HEK293 (cell line): Measurements from ENCODE around the gene RIOK1.

ENCODE experiments used
- CTCF ChIA-PET: fragments of 350-600 bp; formaldehyde crosslinking; extraction: SDS; loops from one replicate; lab custom pipeline; 2021; ENCODE audit warnings: antibody characterized with exemption; lab: Yijun Ruan, JAX
- POLR2A ChIA-PET: fragments of 300-600 bp; formaldehyde crosslinking; extraction: SDS; loops from one replicate; lab custom pipeline; 2020; ENCODE audit warnings: antibody characterized with exemption, inconsistent platforms; lab: Yijun Ruan, JAX
- H3K27ac ChIP-seq: fragments of 200-500 bp; sonication (Bioruptor generic); 2 replicates; pipeline ENCODE4 v1.5.1; 2014; ENCODE audit warnings: low read depth, low read length, control low read depth, inconsistent platforms; ENCODE audit errors: extremely low read depth
- H3K36me3 ChIP-seq, 2 experiments: fragments of 200-500 bp in 1 of 2; sonication (Bioruptor generic) in 1 of 2; 1 replicate in 1 of 2; 2 replicates in 1 of 2; pipeline ENCODE4 v1.5.1; 2014 to 2017; ENCODE audit warnings: inconsistent platforms in 2 of 2, low read length in 2 of 2; ENCODE audit not compliant: control insufficient read depth in 2 of 2, insufficient read depth in 1 of 2
- H3K4me1 ChIP-seq: fragments of 200-500 bp; sonication (Bioruptor generic); 2 replicates; pipeline ENCODE4 v1.5.1; 2014; ENCODE audit warnings: mild to moderate bottlenecking, low read length, inconsistent platforms; ENCODE audit not compliant: control insufficient read depth, insufficient read depth
- H3K4me3 ChIP-seq: 2 replicates; pipeline ENCODE4 v1.5.1; 2011; ENCODE audit warnings: low read depth, mild to moderate bottlenecking, control low read depth, low read length, moderate library complexity
- H3K9me3 ChIP-seq: fragments of 200-500 bp; sonication (Bioruptor generic); 2 replicates; pipeline ENCODE4 v1.5.1; 2014; ENCODE audit warnings: low read depth, low read length, inconsistent platforms; ENCODE audit not compliant: control insufficient read depth, insufficient read depth
- BCL11B ChIP-seq: fragments of 450-650 bp; formaldehyde crosslinking; IDR thresholded peaks from 2 replicates; pipeline ENCODE4 v1.5.1; 2016; ENCODE audit warnings: low read depth, missing biosample characterization, missing genetic modification characterization
- FEZF1 ChIP-seq: fragments of 450-650 bp; formaldehyde crosslinking; IDR thresholded peaks from 2 replicates; pipeline ENCODE4 v1.5.1; 2016; ENCODE audit warnings: missing biosample characterization, missing genetic modification characterization
- GLIS1 ChIP-seq: fragments of 450-650 bp; formaldehyde crosslinking; IDR thresholded peaks from 2 replicates; pipeline ENCODE4 v1.5.1; 2016; ENCODE audit warnings: missing biosample characterization, missing genetic modification characterization
- HOXA7 ChIP-seq: sonication (generic); formaldehyde crosslinking; IDR thresholded peaks from 2 replicates; pipeline ENCODE4 v1.8.1; 2022; ENCODE audit warnings: missing genetic modification reagents, borderline replicate concordance
- KLF10 ChIP-seq: fragments of 450-650 bp; IDR thresholded peaks from 2 replicates; pipeline ENCODE4 v1.5.1; 2018; ENCODE audit warnings: missing biosample characterization, mild to moderate bottlenecking, missing genetic modification characterization
- ZNF121 ChIP-seq: fragments of 450-650 bp; formaldehyde crosslinking; IDR thresholded peaks from 2 replicates; pipeline ENCODE4 v1.5.1; 2016; ENCODE audit warnings: missing biosample characterization, missing genetic modification characterization
- ZNF223 ChIP-seq: fragments of 450-650 bp; formaldehyde crosslinking; IDR thresholded peaks from 2 replicates; pipeline ENCODE4 v1.5.1; 2016; ENCODE audit warnings: missing biosample characterization, missing genetic modification characterization
- ZNF521 ChIP-seq: fragments of 450-650 bp; formaldehyde crosslinking; IDR thresholded peaks from 2 replicates; pipeline ENCODE4 v1.5.1; 2017; ENCODE audit warnings: missing biosample characterization, mild to moderate bottlenecking, missing genetic modification characterization
- ZNF561 ChIP-seq: fragments of 450-650 bp; IDR thresholded peaks from 2 replicates; pipeline ENCODE4 v1.5.1; 2018; ENCODE audit warnings: missing biosample characterization, missing genetic modification characterization, borderline replicate concordance
- ZNF623 ChIP-seq: fragments of 450-650 bp; formaldehyde crosslinking; IDR thresholded peaks from 2 replicates; pipeline ENCODE4 v1.5.1; 2016; ENCODE audit warnings: missing biosample characterization, missing genetic modification characterization
- ZNF624 ChIP-seq: fragments of 450-650 bp; formaldehyde crosslinking; IDR thresholded peaks from 2 replicates; pipeline ENCODE4 v1.5.1; 2017; ENCODE audit warnings: missing biosample characterization, missing genetic modification characterization
- ZNF747 ChIP-seq: fragments of 450-650 bp; formaldehyde crosslinking; IDR thresholded peaks from 2 replicates; pipeline ENCODE4 v1.5.1; 2016; ENCODE audit warnings: missing biosample characterization, missing genetic modification characterization
- ZNF777 ChIP-seq: fragments of 450-650 bp; formaldehyde crosslinking; IDR thresholded peaks from 2 replicates; pipeline ENCODE4 v1.5.1; 2017; ENCODE audit warnings: missing biosample characterization, missing genetic modification characterization, borderline replicate concordance
- ZNF837 ChIP-seq: fragments of 450-650 bp; formaldehyde crosslinking; IDR thresholded peaks from 2 replicates; pipeline ENCODE4 v1.5.1; 2016; ENCODE audit warnings: missing biosample characterization, missing genetic modification characterization
- TF ChIP-seq, protein P1 (sequence below): fragments of 450-650 bp; formaldehyde crosslinking; IDR thresholded peaks from 2 replicates; pipeline ENCODE4 v1.5.1; 2016; ENCODE audit warnings: missing biosample characterization, missing genetic modification characterization
- TF ChIP-seq, protein P2 (sequence below): fragments of 450-650 bp; formaldehyde crosslinking; IDR thresholded peaks from 2 replicates; pipeline ENCODE4 v1.5.1; 2016; ENCODE audit warnings: missing biosample characterization, missing genetic modification characterization
- TF ChIP-seq, protein P3 (sequence below): fragments of 450-650 bp; IDR thresholded peaks from 2 replicates; pipeline ENCODE4 v1.5.1; 2018; ENCODE audit warnings: missing biosample characterization, missing genetic modification characterization
- TF ChIP-seq, protein P4 (sequence below): IDR thresholded peaks from 2 replicates; pipeline ENCODE4 v1.6.1; 2011; ENCODE audit warnings: mild to moderate bottlenecking, low read depth, low read length, borderline replicate concordance

Gene RIOK1

DNA sequence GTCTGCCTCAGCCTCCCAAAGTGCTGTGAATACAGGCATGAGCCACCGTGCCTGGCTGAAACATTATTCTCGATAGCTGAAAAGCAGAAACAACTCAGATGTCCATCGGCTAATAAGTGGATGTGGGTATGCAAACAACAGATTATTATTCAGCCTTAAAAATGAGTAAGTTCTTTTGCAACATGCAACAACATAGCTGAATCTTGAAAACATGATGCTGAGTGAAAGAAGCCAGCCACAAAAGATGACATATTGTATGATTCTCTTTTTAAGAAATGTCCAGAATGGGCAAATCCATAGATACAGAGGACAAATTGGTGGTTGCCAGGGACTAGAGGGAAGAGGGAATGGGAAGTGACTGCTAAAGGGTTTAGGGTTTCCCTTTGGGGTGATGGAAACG is 61.7 kb downstream of the RIOK1 start:
- no peak overlapping the region for H3K27ac ChIP-seq
- no peak overlapping the region for H3K4me3 ChIP-seq
- TF ChIP-seq ZNF837 = no peak
- TF ChIP-seq FEZF1 (tag by site-specific recombination) = no peak
- TF ChIP-seq, protein P1, sequence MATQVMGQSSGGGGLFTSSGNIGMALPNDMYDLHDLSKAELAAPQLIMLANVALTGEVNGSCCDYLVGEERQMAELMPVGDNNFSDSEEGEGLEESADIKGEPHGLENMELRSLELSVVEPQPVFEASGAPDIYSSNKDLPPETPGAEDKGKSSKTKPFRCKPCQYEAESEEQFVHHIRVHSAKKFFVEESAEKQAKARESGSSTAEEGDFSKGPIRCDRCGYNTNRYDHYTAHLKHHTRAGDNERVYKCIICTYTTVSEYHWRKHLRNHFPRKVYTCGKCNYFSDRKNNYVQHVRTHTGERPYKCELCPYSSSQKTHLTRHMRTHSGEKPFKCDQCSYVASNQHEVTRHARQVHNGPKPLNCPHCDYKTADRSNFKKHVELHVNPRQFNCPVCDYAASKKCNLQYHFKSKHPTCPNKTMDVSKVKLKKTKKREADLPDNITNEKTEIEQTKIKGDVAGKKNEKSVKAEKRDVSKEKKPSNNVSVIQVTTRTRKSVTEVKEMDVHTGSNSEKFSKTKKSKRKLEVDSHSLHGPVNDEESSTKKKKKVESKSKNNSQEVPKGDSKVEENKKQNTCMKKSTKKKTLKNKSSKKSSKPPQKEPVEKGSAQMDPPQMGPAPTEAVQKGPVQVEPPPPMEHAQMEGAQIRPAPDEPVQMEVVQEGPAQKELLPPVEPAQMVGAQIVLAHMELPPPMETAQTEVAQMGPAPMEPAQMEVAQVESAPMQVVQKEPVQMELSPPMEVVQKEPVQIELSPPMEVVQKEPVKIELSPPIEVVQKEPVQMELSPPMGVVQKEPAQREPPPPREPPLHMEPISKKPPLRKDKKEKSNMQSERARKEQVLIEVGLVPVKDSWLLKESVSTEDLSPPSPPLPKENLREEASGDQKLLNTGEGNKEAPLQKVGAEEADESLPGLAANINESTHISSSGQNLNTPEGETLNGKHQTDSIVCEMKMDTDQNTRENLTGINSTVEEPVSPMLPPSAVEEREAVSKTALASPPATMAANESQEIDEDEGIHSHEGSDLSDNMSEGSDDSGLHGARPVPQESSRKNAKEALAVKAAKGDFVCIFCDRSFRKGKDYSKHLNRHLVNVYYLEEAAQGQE = no peak
- no peak for TF ChIP-seq ZNF623 (tag by site-specific recombination)
- TF ChIP-seq ZNF223 (tag by site-specific recombination) = no peak
- no peak for TF ChIP-seq ZNF777 (tag by site-specific recombination)
- no peak for TF ChIP-seq ZNF747 (tag by site-specific recombination)
- no peak for TF ChIP-seq BCL11B (tag by site-specific recombination)
- no peak for TF ChIP-seq GLIS1
- H3K9me3 ChIP-seq = no peaks in the 10 kb centered on the region
- no peaks in the 10 kb centered on the region for H3K4me1 ChIP-seq
- POLR2A ChIA-PET = no interaction called here
- CTCF ChIA-PET = interaction anchor here (0.7 kb wide), 1 partner anchor 20 kb away, joined by 3 read pairs; no protein-coding TSS in a partner anchor
- no peaks in the 10 kb centered on the region for H3K36me3 ChIP-seq

DNA sequence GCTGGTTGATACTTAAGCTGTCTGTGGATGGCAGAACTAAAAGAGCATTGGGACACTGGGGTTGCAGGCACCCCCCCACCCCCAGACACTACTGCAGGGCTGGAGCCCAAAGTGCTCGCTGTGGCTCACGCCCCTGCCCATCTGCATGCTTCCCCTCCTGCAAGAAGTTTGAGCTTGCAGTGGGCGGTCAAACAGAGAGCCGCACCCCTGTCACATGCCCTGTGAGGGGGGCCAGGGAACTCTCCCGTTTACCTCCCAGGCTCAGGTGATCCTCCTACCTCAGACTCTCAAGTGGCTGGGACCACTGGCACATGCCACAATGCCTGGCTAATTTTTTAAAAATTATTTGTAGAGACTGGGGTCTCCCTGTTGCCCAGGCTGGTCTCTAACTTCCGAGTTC is 63.3 kb downstream of the RIOK1 start:
- no peak for TF ChIP-seq HOXA7 (CRISPR knock-in tag)
- no peak for TF ChIP-seq ZNF521 (tag by site-specific recombination)
- TF ChIP-seq, protein P2, sequence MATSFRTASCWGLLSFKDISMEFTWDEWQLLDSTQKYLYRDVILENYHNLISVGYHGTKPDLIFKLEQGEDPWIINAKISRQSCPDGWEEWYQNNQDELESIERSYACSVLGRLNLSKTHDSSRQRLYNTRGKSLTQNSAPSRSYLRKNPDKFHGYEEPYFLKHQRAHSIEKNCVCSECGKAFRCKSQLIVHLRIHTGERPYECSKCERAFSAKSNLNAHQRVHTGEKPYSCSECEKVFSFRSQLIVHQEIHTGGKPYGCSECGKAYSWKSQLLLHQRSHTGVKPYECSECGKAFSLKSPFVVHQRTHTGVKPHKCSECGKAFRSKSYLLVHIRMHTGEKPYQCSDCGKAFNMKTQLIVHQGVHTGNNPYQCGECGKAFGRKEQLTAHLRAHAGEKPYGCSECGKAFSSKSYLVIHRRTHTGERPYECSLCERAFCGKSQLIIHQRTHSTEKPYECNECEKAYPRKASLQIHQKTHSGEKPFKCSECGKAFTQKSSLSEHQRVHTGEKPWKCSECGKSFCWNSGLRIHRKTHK = no peak
- no peak for TF ChIP-seq ZNF561 (tag by site-specific recombination)
- TF ChIP-seq, protein P3, sequence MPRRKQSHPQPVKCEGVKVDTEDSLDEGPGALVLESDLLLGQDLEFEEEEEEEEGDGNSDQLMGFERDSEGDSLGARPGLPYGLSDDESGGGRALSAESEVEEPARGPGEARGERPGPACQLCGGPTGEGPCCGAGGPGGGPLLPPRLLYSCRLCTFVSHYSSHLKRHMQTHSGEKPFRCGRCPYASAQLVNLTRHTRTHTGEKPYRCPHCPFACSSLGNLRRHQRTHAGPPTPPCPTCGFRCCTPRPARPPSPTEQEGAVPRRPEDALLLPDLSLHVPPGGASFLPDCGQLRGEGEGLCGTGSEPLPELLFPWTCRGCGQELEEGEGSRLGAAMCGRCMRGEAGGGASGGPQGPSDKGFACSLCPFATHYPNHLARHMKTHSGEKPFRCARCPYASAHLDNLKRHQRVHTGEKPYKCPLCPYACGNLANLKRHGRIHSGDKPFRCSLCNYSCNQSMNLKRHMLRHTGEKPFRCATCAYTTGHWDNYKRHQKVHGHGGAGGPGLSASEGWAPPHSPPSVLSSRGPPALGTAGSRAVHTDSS (tag by site-specific recombination) = no peak
- POLR2A ChIA-PET = interaction anchor here (0.6 kb wide), 1 partner anchor 56 kb away, joined by 4 read pairs; no protein-coding TSS in a partner anchor
- Histone ChIP-seq H3K4me1 (no peaks in the 10 kb centered on the region), H3K27ac (no peak overlapping the region), H3K36me3 (no peaks in the 10 kb centered on the region), H3K4me3 (no peak overlapping the region), H3K9me3 (no peaks in the 10 kb centered on the region)
- CTCF ChIA-PET = no interaction called here

DNA sequence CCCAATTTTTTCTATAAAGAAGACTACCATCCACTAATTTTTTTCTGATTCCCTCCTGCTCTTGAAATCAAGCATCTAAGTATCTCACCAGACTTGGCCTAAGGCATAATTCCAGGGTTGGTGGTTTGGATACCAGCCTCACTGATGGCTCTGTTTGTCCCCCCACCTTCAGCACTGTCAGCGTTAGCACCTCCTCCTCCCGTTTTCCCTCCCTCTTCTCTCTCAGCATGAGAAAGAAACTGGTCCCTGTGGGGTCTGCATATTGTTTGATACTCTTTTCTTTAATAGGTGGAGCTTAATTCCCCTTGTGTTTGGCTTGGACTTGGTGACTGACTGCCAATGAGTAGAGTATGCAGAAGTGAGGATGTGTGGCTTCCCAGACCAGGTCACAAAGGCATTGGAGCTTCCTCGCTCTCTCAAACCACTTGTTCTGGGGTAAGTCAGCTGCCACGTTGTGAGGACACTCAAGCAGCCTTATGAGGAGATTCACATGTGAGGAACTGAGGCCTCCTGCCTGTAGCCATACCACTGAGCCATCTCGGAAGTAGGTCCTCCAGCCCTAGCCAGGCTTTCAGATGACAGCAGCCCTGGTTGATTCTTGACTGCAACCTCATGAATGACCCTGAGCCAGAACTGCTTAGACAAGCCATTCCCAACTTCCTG is 65.2 kb downstream of the RIOK1 start:
- no peaks in the 10 kb centered on the region for H3K36me3 ChIP-seq
- H3K9me3 ChIP-seq = no peaks in the 10 kb centered on the region
- CTCF ChIA-PET = interaction anchor here (0.6 to 0.7 kb wide), 2 partner anchors 61 to 731 kb away, joined by 3 read pairs; no protein-coding TSS in a partner anchor
- H3K4me3 ChIP-seq = no peak overlapping the region
- POLR2A ChIA-PET = interaction anchor here (0.5 to 1.5 kb wide), 2 partner anchors 10 to 62 kb away, joined by 3 read pairs; no protein-coding TSS in a partner anchor
- H3K4me1 ChIP-seq = no peaks in the 10 kb centered on the region
- H3K27ac ChIP-seq = no peak overlapping the region
- TF ChIP-seq, protein P4, sequence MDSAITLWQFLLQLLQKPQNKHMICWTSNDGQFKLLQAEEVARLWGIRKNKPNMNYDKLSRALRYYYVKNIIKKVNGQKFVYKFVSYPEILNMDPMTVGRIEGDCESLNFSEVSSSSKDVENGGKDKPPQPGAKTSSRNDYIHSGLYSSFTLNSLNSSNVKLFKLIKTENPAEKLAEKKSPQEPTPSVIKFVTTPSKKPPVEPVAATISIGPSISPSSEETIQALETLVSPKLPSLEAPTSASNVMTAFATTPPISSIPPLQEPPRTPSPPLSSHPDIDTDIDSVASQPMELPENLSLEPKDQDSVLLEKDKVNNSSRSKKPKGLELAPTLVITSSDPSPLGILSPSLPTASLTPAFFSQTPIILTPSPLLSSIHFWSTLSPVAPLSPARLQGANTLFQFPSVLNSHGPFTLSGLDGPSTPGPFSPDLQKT = no peak
- TF ChIP-seq ZNF121 (tag by site-specific recombination) (no peak), KLF10 (tag by site-specific recombination) (no peak), ZNF747 (tag by site-specific recombination) (no peak), ZNF624 (tag by site-specific recombination) (no peak), ZNF561 (tag by site-specific recombination) (no peak)
